Measurements from ENCODE around the gene FOXD1. TPM values are rescaled to one million over a fixed set of nuclear protein-coding genes. Genes with fewer than 3 reads are reported as not detected.

Gene FOXD1
- total and polyA plus RNA-seq, 2 of the 4 experiments (the other 2 are of a cell fraction): 3.2 to 23.1 TPM

- H2BK5ac ChIP-seq (ENCODE audit: low read depth, low read length, poor library complexity, severe bottlenecking): no peak overlapping the region
- no peaks in the 10 kb centered on the region for H3K9me1 ChIP-seq (ENCODE audit: insufficient read depth, low read length)
- H3K4ac ChIP-seq (ENCODE audit: low read depth, low read length): no peak overlapping the region
- no peak for DNase-seq
- H2BK15ac ChIP-seq (ENCODE audit: low read depth, low read length): no peak overlapping the region
- no peak overlapping the region for H3K9ac ChIP-seq (ENCODE audit: low read depth, low read length)
- H3K4me3 ChIP-seq (ENCODE audit: insufficient read depth, low read depth, low read length): no peak overlapping the region
- H3K27me3 ChIP-seq (ENCODE audit: control insufficient read depth, insufficient read depth, low read length): peaks cover 4% of the 10 kb centered on the region; the same call in 1 of the 2 replicates
- H3K27ac ChIP-seq (ENCODE audit: insufficient read depth, low read length): no peak overlapping the region
- H3K79me1 ChIP-seq (ENCODE audit: low read depth in 1 of 2, low read length in 2 of 2): no peaks in the 10 kb centered on the region
- dilution Hi-C loops (cut with HindIII; ENCODE audit: low sequenced_read_pairs, unreplicated experiment): no loop called here
- intact Hi-C loops (cut with micrococcal nuclease): no loop called here
- no peak overlapping the region for H3K23ac ChIP-seq (ENCODE audit: low read depth, low read length)
- POLR2A ChIA-PET (ENCODE audit: unreplicated experiment): no interaction called here
- H2BK120ac ChIP-seq (ENCODE audit: low read depth, low read length): no peak overlapping the region
- no peak overlapping the region for H4K8ac ChIP-seq (ENCODE audit: low read depth in 2 of 2, low read length in 2 of 2)
- H2BK20ac ChIP-seq (ENCODE audit: low read depth, low read length): no peak overlapping the region
- H3K18ac ChIP-seq (ENCODE audit: low read depth, low read length): no peak overlapping the region
- no peak overlapping the region for H3K56ac ChIP-seq (ENCODE audit: extremely low read depth, insufficient read depth, low read length)
- no peak for ATAC-seq (ENCODE audit: low read depth)
- no peak overlapping the region for H3K14ac ChIP-seq (replicated peaks; ENCODE audit: low read depth, low read length)
- TF ChIP-seq FOS (IDR thresholded peaks at IDR 0.05; ENCODE audit: low read depth, low read length): no peak
- TF ChIP-seq MAZ (IDR thresholded peaks at IDR 0.05; ENCODE audit: borderline replicate concordance, low read depth, low read length): no peak
- TF ChIP-seq MAFK (IDR thresholded peaks at IDR 0.05; ENCODE audit: low read depth, low read length): no peak
- TF ChIP-seq RFX5 (IDR thresholded peaks at IDR 0.05; ENCODE audit: low read depth, low read length): no peak
- TF ChIP-seq RAD21 (IDR thresholded peaks at IDR 0.05; ENCODE audit: low read length): no peak
- no peak for TF ChIP-seq POLR2A (IDR thresholded peaks at IDR 0.05; ENCODE audit: low read depth, low read length)
- TF ChIP-seq, protein P1, sequence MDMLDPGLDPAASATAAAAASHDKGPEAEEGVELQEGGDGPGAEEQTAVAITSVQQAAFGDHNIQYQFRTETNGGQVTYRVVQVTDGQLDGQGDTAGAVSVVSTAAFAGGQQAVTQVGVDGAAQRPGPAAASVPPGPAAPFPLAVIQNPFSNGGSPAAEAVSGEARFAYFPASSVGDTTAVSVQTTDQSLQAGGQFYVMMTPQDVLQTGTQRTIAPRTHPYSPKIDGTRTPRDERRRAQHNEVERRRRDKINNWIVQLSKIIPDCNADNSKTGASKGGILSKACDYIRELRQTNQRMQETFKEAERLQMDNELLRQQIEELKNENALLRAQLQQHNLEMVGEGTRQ (IDR thresholded peaks at IDR 0.05; ENCODE audit: low read depth, low read length): no peak
- no peak for TF ChIP-seq CEBPB (IDR thresholded peaks at IDR 0.05; ENCODE audit: low read depth, low read length)
- TF ChIP-seq SMC3 (IDR thresholded peaks at IDR 0.05; ENCODE audit: low read depth, low read length): no peak
- TF ChIP-seq RCOR1 (IDR thresholded peaks at IDR 0.05; ENCODE audit: insufficient replicate concordance, low read length): no peak
- no peak for TF ChIP-seq NFE2L2 (IDR thresholded peaks at IDR 0.05; ENCODE audit: low read depth, low read length)
- TF ChIP-seq BHLHE40 (IDR thresholded peaks at IDR 0.05; ENCODE audit: low read depth, low read length): no peak
- TF ChIP-seq CTCF (conservative IDR thresholded peaks at IDR 0.05; ENCODE audit: low read depth, low read length): no peak
- TF ChIP-seq CHD1 (IDR thresholded peaks at IDR 0.05; ENCODE audit: low read depth, low read length): no peak
- TF ChIP-seq ELK1 (IDR thresholded peaks at IDR 0.05; ENCODE audit: borderline replicate concordance, low read depth, low read length): no peak
- no peak for TF ChIP-seq MXI1 (IDR thresholded peaks at IDR 0.05; ENCODE audit: borderline replicate concordance, low read depth, low read length)
- no peaks in the 10 kb centered on the region for H3K9me3 ChIP-seq (ENCODE audit: control insufficient read depth, insufficient read depth, low read length)
- no peaks in the 10 kb centered on the region for H3K36me3 ChIP-seq (ENCODE audit: control insufficient read depth, insufficient read depth, low read length)
- H2AK9ac ChIP-seq (replicated peaks; ENCODE audit: low read depth, low read length, poor library complexity): no peak overlapping the region
- no peak overlapping the region for H3K4me2 ChIP-seq (ENCODE audit: low read depth, low read length)
- no peak overlapping the region for H4K5ac ChIP-seq (ENCODE audit: low read depth, low read length)
- no peak overlapping the region for H2AFZ ChIP-seq (replicated peaks; ENCODE audit: low read length, poor library complexity)
- no TSS peak for BruUV-seq (replicated peaks)
- in situ Hi-C loops (cut with MboI; ENCODE audit: low sequenced_read_pairs): no loop called here
- H2AK5ac ChIP-seq (ENCODE audit: low read depth, low read length): no peak overlapping the region
- H4K20me1 ChIP-seq (ENCODE audit: insufficient read depth, low read length): no peaks in the 10 kb centered on the region
- no peaks in the 10 kb centered on the region; the same call in 1 of the 2 replicates for H3K4me1 ChIP-seq (ENCODE audit: control insufficient read depth, insufficient read depth, low read length)
- CTCF ChIA-PET: no interaction called here
- H4K91ac ChIP-seq (ENCODE audit: insufficient read depth, low read depth, low read length): no peak overlapping the region
- no CpG with 5 or more reads among the region's 1 CpG for WGBS, 2 experiments (ENCODE audit: extremely low coverage in 2 of 2, insufficient read length in 1 of 2)
Measured at GRCh38 chr5:73491155-73491554, 42.6 kb upstream of the FOXD1 start.

Measured in IMR-90 (cell line).